PC-9 (cell line): ENCODE measurements around the gene RLN2.
"Not testable (repeated sequence)": the region's sequence is repeated elsewhere in the genome, so short reads cannot be mapped to it uniquely, and the experiment has no call there.

Experiments used
- CTCF ChIP-seq: fragments of 200-600 bp; sonication (generic); conservative IDR thresholded peaks from 2 replicates; pipeline ENCODE4 v1.6.1; 2017; ENCODE audit warnings: mixed run types, antibody characterized with exemption, mild to moderate bottlenecking, moderate library complexity
- EZH2 ChIP-seq: fragments of 200-600 bp; sonication (generic); IDR thresholded peaks from 2 replicates; pipeline ENCODE4 v1.8.0; 2017; ENCODE audit warnings: antibody characterized with exemption, low read depth

GRCh38 chr9:5321601-5322000 lies 17.1 kb upstream of the RLN2 start:
- not testable (repeated sequence) for TF ChIP-seq CTCF, EZH2
